Measurements from ENCODE around the gene NEDD4L. TPM values are rescaled to one million over a fixed set of nuclear protein-coding genes. Genes with fewer than 3 reads are reported as not detected.
"Not testable (repeated sequence)": the region's sequence is repeated elsewhere in the genome, so short reads cannot be mapped to it uniquely, and the experiment has no call there.

The NEDD4L gene
- polyA plus RNA-seq, 3 donors = 117 to 129 (median 122) TPM

DNA sequence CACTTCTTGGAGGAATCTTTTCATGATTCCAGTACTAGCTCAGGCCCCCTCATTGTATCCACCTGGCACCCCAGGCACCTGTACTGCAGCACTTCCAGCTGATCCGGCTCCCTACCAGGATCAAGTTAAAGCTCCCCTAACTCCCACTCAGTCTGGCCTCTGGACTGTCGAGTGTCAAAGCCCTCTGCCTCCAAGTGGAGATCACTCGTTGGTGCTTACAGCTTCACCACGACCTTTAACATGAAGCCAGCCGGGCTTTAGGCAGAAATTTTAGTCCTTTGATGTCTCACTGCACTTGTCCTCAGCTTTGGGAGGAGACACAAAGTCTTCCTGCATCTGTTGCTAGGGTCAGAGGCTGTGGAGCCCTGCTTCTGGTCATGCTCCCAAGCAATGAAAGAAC lies 387.2 kb downstream of the NEDD4L start:
- DNase-seq (ENCODE audit: low read depth in 3 of 3, low spot score in 2 of 3) = no peak

DNA sequence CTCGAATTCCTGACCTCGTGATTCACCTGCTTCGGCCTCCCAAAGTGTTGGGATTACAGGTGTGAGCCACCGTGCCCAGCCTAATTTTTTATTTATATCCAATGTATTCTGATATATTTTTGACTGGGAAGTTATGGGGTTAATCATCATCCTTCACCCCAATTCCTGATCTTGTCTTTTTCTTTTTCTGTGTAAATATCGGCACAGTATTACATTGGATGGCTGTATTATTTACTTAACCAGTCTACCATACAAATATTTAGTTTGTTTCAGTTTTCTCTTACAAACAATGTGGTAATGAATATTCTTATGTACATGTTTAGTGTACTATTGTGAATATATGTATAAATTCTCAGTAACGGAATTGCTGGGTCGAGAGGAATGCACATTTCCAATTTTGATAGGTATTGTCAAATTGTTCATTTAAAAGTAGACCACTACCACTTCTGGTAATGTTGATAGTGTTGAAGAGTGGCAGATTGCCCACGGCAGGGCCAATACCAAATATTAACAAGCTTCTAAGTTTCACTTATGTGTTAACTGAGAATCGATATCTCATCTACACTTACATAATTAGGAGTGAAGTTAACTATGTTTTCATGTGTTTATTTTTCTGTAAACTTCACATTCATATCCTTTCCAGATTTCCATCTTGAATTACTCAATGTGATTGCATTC lies 388.2 kb downstream of the NEDD4L start:
- DNase-seq (ENCODE audit: low read depth in 3 of 3, low spot score in 2 of 3) = no peak

DNA sequence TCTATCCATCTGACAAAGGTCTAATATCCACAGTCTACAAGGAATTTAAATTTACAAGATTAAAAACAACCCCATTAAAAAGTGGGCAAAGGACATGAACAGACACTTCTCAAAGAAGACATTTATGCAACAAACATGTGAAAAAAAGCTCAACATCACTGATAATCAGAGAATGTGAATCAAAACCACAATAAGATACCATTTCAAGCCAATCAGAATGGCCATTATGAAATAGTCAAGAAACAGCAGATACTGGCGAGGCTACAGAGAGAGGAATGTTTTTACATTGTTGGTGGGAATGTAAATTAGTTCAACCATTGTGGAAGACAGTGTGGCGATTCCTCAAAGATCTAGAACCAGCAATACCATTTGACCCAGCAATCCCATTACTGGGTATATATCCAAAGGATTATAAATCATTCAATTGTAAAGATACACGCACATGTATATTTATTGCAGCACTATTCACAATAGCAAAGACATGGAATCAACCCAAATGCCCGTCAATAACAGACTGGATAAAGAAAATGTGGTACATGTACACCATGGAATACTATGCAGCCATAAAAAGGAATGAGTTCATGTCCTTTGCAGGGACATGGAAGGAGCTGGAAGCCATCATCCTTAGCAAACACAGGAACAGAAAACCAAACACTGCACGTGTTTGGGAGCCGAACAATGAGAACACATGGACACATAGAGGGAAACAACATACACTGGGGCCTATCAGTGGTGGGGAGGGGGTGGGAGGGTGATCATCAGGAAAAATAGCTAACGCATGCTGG lies 391.4 kb downstream of the NEDD4L start:
- DNase-seq (ENCODE audit: low read depth in 3 of 3, low spot score in 2 of 3) = not testable (repeated sequence)

DNA sequence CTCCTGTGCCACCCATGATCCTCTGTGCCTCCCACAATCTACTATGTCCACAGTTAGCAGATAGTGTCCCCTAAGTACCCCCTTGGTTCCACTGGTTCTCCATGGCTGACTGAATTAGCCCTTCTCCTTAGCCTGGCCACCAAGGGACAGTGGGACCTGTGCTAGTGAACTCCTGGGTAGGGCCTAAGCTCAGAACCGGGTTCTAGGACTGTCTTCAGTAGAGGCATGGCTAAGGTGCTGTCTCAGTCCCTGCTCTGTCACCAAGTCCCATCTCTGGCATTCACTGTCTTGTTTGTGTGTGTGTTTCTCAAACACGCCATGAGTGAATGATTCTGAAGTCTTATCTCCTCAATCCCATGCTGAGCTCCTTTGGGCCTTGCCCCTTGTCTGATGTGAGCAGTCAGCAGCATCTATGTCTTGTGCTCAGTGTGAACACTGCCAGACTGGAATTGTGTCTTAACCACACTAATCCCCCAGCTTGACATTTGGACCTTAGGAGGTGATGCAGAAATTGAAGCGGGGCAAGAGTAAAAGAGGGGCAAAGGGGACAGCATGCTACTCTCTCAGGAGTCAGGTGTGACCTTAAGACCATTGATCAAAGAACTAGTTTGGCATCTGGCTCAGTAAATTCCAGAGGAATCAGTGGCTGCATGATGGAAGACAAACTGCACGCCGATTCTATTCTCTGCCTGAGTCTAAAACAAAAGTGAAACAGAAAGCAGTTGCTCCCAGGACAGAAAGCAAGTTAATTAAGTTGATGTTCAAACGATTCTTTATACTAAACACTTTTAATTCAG lies 394.3 kb downstream of the NEDD4L start:
- DNase-seq (ENCODE audit: low read depth in 3 of 3, low spot score in 2 of 3) = no peak

DNA sequence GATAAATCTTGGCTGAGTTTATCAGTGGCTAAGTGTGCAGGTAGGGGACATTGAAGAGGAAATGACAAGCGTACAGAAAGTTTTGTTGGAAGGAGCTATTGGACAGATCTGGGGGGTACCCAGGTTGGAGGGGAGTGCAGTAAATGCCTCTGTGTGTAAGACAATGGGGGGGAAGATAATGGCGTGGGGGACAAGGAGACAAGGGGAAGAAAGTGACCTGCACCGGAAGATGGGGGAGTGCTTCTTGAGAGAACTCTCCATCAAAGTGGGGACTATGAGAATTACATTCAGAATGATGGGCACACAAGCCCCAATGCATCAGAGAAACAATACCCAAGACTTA lies 394.9 kb downstream of the NEDD4L start:
- no peak for DNase-seq (ENCODE audit: low read depth in 3 of 3, low spot score in 2 of 3)

DNA sequence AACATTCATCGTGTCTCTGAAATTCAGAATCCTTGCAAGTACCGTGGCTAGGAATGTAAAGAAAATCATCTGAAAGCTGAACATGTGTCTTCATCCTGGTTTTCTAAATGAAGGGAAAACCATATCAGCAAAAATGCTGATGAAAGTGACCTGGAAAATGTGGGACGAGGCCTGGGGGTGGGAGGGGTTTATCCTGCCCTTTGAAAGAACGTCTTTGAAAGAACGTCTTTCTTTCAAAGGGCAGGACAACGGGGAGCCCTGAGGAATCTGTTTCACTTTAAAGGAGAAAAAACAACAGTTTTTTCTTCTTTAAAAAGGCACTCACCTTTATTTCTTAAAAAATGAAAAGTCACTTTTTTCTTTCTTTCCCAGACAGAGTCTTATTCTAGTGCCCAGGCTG lies 399.6 kb downstream of the NEDD4L start:
- DNase-seq (ENCODE audit: low read depth in 3 of 3, low spot score in 2 of 3) = no peak

DNA sequence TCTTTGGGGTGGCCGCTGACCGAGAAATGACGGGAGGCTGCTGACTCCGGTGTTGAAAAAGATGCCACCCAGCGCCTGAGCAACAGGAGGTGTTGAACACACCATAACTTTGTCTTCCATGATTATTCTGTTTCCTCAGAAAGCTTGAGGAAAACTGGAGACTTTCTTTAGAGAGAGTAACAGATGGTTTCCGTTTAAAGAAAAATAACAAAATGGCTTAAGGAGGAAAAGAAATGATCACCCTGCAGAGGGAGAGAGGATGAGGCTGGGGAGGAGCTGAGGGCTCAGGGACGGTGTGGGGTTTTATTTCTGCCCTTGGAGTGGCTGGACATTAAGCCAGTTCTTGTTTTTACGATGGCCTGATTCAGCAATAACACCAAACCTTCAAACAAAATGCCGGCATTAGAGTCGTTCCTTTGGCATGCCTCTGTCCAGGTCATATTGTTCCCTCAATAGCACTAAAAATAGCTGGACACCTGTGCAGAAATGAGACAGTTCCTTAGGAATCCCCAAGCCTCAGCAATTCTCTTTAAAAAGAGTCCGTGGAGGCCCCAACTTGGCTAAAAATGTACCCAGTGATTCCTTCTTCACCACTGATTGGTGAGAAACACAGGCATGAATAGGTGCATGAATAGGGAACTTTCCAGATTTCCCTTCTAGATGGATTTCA lies 402.5 kb downstream of the NEDD4L start:
- DNase-seq (ENCODE audit: low read depth in 3 of 3, low spot score in 2 of 3) = no peak

DNA sequence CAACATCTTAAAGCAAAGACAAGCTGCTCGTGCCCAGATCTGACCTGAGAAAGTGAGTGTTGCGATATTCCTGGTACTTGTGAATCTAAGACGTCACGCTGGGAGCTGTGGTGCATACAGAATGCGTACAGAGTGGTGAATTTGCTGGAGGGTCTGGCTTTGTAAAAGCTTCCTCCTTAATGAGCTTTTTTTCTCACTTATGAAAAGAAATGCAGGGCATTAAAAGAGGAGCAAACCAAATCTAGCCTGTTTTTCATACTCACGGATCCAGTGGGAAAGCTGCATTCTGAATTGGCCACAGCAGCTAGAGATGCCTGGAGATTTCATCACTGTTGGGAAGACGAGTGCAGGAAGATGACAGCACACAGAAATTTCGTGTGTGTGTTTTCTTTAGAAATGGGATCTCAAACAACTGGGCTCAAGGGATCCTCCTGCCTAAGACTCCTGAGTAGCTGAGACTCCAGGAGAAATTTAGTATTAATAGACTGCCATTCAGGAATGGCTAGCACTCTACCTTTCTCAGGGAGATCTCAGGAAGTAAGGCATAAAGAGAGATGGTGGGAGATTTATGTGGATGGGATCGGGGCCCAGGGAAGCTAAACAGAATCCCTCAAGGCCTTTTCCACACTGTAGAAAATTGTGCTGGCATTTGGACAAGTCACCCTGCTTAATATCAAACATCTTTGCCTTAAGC lies 403.5 kb downstream of the NEDD4L start:
- no peak for DNase-seq (ENCODE audit: low read depth in 3 of 3, low spot score in 2 of 3)

DNA sequence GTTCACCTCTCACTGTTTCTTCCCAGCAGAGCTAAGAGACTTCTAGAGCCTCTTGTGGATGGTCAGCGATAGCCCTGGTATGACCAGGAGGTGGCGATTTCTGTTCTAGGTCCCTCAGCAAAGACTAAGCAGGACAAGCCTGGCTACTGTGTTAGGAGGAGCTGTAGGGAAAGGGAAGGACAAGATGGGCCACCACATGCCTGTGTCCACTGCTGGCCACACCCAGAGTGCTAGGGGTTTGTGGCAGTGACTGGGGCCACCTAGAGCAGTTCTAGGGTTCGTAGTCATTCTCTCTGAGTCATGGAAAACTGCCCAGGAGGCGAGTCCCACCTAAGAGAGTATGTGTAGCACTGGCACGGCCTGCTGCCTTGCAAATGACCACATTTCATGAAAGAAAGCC lies 405.4 kb downstream of the NEDD4L start:
- no peak for DNase-seq (ENCODE audit: low read depth in 3 of 3, low spot score in 2 of 3)

Other genes with a start within 250 kb of the NEDD4L start
- gene ATP8B1, start 240.9 kb upstream of the NEDD4L start, polyA plus RNA-seq (ENCODE audit: insufficient read length in 3 of 3) = 10 to 100 TPM; 23.1 to 32.7 (median 31.3) TPM

All from right renal cortex interstitium (tissue), 3 donors.